ENCODE results near the gene SRRT.
"Not testable (repeated sequence)": the region's sequence is repeated elsewhere in the genome, so short reads cannot be mapped to it uniquely, and the experiment has no call there.

The SRRT gene

GRCh38 chr7:100908512-100908911 lies 33.6 kb downstream of the SRRT start:
- Histone ChIP-seq H3K9me3 (ENCODE audit: control insufficient read depth in 1 of 2, low read length in 2 of 2) (no peaks in the 10 kb centered on the region), H3K36me3 (ENCODE audit: control insufficient read depth in 1 of 2, insufficient read depth in 2 of 2, low read length in 2 of 2) (no peaks in the 10 kb centered on the region), H3K9ac (ENCODE audit: low read depth in 1 of 2, low read length in 2 of 2) (no peak overlapping the region), H3K4me3 (ENCODE audit: low read depth in 1 of 2, low read length in 2 of 2) (no peak overlapping the region), H3K27ac (ENCODE audit: low read depth, low read length) (no peak overlapping the region), H3K27me3 (ENCODE audit: control insufficient read depth in 1 of 2, insufficient read depth in 2 of 2, low read length in 2 of 2) (no peaks in the 10 kb centered on the region), H3K4me1 (ENCODE audit: control insufficient read depth in 1 of 2, insufficient read depth in 2 of 2, low read length in 2 of 2) (peaks cover under 1 to 4% of the 10 kb centered on the region in 2 donors)

- not testable (repeated sequence) for H3K4me3 ChIP-seq (ENCODE audit: low read depth in 1 of 2, low read length in 2 of 2); H3K36me3 ChIP-seq (ENCODE audit: control insufficient read depth in 1 of 2, insufficient read depth in 2 of 2, low read length in 2 of 2); H3K9ac ChIP-seq (ENCODE audit: low read depth in 1 of 2, low read length in 2 of 2); H3K27ac ChIP-seq (ENCODE audit: low read depth, low read length); H3K27me3 ChIP-seq (ENCODE audit: control insufficient read depth in 1 of 2, insufficient read depth in 2 of 2, low read length in 2 of 2); H3K9me3 ChIP-seq (ENCODE audit: control insufficient read depth in 1 of 2, low read length in 2 of 2)
- H3K4me1 ChIP-seq (ENCODE audit: control insufficient read depth in 1 of 2, insufficient read depth in 2 of 2, low read length in 2 of 2) = peaks cover 10 to 14% of the 10 kb centered on the region in 2 donors
Measured at GRCh38 chr7:100910443-100910842, 35.5 kb downstream of the SRRT start.

GRCh38 chr7:100911484-100911883 lies 36.6 kb downstream of the SRRT start:
- H3K4me3 ChIP-seq (ENCODE audit: low read depth in 1 of 2, low read length in 2 of 2) = no peak overlapping the region
- no peaks in the 10 kb centered on the region for H3K36me3 ChIP-seq (ENCODE audit: control insufficient read depth in 1 of 2, insufficient read depth in 2 of 2, low read length in 2 of 2)
- H3K4me1 ChIP-seq (ENCODE audit: control insufficient read depth in 1 of 2, insufficient read depth in 2 of 2, low read length in 2 of 2) = peaks cover 13 to 14% of the 10 kb centered on the region in 2 donors
- H3K27ac ChIP-seq (ENCODE audit: low read depth, low read length) = peak overlapping the region; percentile 14
- no peak overlapping the region for H3K9ac ChIP-seq (ENCODE audit: low read depth in 1 of 2, low read length in 2 of 2)
- no peaks in the 10 kb centered on the region for H3K27me3 ChIP-seq (ENCODE audit: control insufficient read depth in 1 of 2, insufficient read depth in 2 of 2, low read length in 2 of 2)
- no peaks in the 10 kb centered on the region for H3K9me3 ChIP-seq (ENCODE audit: control insufficient read depth in 1 of 2, low read length in 2 of 2)

- Histone ChIP-seq H3K4me1 (ENCODE audit: control insufficient read depth in 1 of 2, insufficient read depth in 2 of 2, low read length in 2 of 2) (peaks cover 13 to 20% of the 10 kb centered on the region in 2 donors), H3K4me3 (ENCODE audit: low read depth in 1 of 2, low read length in 2 of 2) (no peak overlapping the region), H3K27me3 (ENCODE audit: control insufficient read depth in 1 of 2, insufficient read depth in 2 of 2, low read length in 2 of 2) (no peaks in the 10 kb centered on the region), H3K9me3 (ENCODE audit: control insufficient read depth in 1 of 2, low read length in 2 of 2) (no peaks in the 10 kb centered on the region), H3K36me3 (ENCODE audit: control insufficient read depth in 1 of 2, insufficient read depth in 2 of 2, low read length in 2 of 2) (no peaks in the 10 kb centered on the region), H3K27ac (ENCODE audit: low read depth, low read length) (peak overlapping the region; percentile 61), H3K9ac (ENCODE audit: low read depth in 1 of 2, low read length in 2 of 2) (no peak overlapping the region)
Measured at GRCh38 chr7:100914208-100914878, 39.4 kb downstream of the SRRT start.

- Histone ChIP-seq H3K9me3 (ENCODE audit: control insufficient read depth in 1 of 2, low read length in 2 of 2) (no peaks in the 10 kb centered on the region), H3K9ac (ENCODE audit: low read depth in 1 of 2, low read length in 2 of 2) (no peak overlapping the region), H3K4me1 (ENCODE audit: control insufficient read depth in 1 of 2, insufficient read depth in 2 of 2, low read length in 2 of 2) (peaks cover 13 to 20% of the 10 kb centered on the region in 2 donors), H3K36me3 (ENCODE audit: control insufficient read depth in 1 of 2, insufficient read depth in 2 of 2, low read length in 2 of 2) (no peaks in the 10 kb centered on the region), H3K4me3 (ENCODE audit: low read depth in 1 of 2, low read length in 2 of 2) (no peak overlapping the region), H3K27me3 (ENCODE audit: control insufficient read depth in 1 of 2, insufficient read depth in 2 of 2, low read length in 2 of 2) (no peaks in the 10 kb centered on the region), H3K27ac (ENCODE audit: low read depth, low read length) (no peak overlapping the region)
Measured at GRCh38 chr7:100914879-100915447, 40.1 kb downstream of the SRRT start.

- not testable (repeated sequence) for H3K36me3 ChIP-seq (ENCODE audit: control insufficient read depth in 1 of 2, insufficient read depth in 2 of 2, low read length in 2 of 2); H3K4me1 ChIP-seq (ENCODE audit: control insufficient read depth in 1 of 2, insufficient read depth in 2 of 2, low read length in 2 of 2); H3K9ac ChIP-seq (ENCODE audit: low read depth in 1 of 2, low read length in 2 of 2); H3K27ac ChIP-seq (ENCODE audit: low read depth, low read length); H3K27me3 ChIP-seq (ENCODE audit: control insufficient read depth in 1 of 2, insufficient read depth in 2 of 2, low read length in 2 of 2); H3K4me3 ChIP-seq (ENCODE audit: low read depth in 1 of 2, low read length in 2 of 2); H3K9me3 ChIP-seq (ENCODE audit: control insufficient read depth in 1 of 2, low read length in 2 of 2)
Measured at GRCh38 chr7:100919335-100919734, 44.4 kb downstream of the SRRT start.

GRCh38 chr7:100919779-100920437 lies 45.0 kb downstream of the SRRT start:
- not testable (repeated sequence) for H3K9ac ChIP-seq (ENCODE audit: low read depth in 1 of 2, low read length in 2 of 2); H3K9me3 ChIP-seq (ENCODE audit: control insufficient read depth in 1 of 2, low read length in 2 of 2); H3K36me3 ChIP-seq (ENCODE audit: control insufficient read depth in 1 of 2, insufficient read depth in 2 of 2, low read length in 2 of 2); H3K27me3 ChIP-seq (ENCODE audit: control insufficient read depth in 1 of 2, insufficient read depth in 2 of 2, low read length in 2 of 2); H3K4me1 ChIP-seq (ENCODE audit: control insufficient read depth in 1 of 2, insufficient read depth in 2 of 2, low read length in 2 of 2); H3K4me3 ChIP-seq (ENCODE audit: low read depth in 1 of 2, low read length in 2 of 2); H3K27ac ChIP-seq (ENCODE audit: low read depth, low read length)

GRCh38 chr7:100921039-100921438 lies 46.1 kb downstream of the SRRT start:
- no peak overlapping the region for H3K4me3 ChIP-seq (ENCODE audit: low read depth in 1 of 2, low read length in 2 of 2)
- H3K27ac ChIP-seq (ENCODE audit: low read depth, low read length) = no peak overlapping the region
- H3K9ac ChIP-seq (ENCODE audit: low read depth in 1 of 2, low read length in 2 of 2) = no peak overlapping the region
- no peaks in the 10 kb centered on the region for H3K36me3 ChIP-seq (ENCODE audit: control insufficient read depth in 1 of 2, insufficient read depth in 2 of 2, low read length in 2 of 2)
- no peaks in the 10 kb centered on the region for H3K9me3 ChIP-seq (ENCODE audit: control insufficient read depth in 1 of 2, low read length in 2 of 2)
- H3K4me1 ChIP-seq (ENCODE audit: control insufficient read depth in 1 of 2, insufficient read depth in 2 of 2, low read length in 2 of 2) = peaks cover 3 to 5% of the 10 kb centered on the region in 2 donors
- H3K27me3 ChIP-seq (ENCODE audit: control insufficient read depth in 1 of 2, insufficient read depth in 2 of 2, low read length in 2 of 2) = no peaks in the 10 kb centered on the region

- not testable (repeated sequence) for H3K9ac ChIP-seq (ENCODE audit: low read depth in 1 of 2, low read length in 2 of 2); H3K27ac ChIP-seq (ENCODE audit: low read depth, low read length); H3K9me3 ChIP-seq (ENCODE audit: control insufficient read depth in 1 of 2, low read length in 2 of 2); H3K4me1 ChIP-seq (ENCODE audit: control insufficient read depth in 1 of 2, insufficient read depth in 2 of 2, low read length in 2 of 2); H3K4me3 ChIP-seq (ENCODE audit: low read depth in 1 of 2, low read length in 2 of 2); H3K36me3 ChIP-seq (ENCODE audit: control insufficient read depth in 1 of 2, insufficient read depth in 2 of 2, low read length in 2 of 2); H3K27me3 ChIP-seq (ENCODE audit: control insufficient read depth in 1 of 2, insufficient read depth in 2 of 2, low read length in 2 of 2)
Measured at GRCh38 chr7:100923616-100924015, 48.7 kb downstream of the SRRT start.

- H3K27ac ChIP-seq (ENCODE audit: low read depth, low read length) = no peak overlapping the region
- no peak overlapping the region for H3K9ac ChIP-seq (ENCODE audit: low read depth in 1 of 2, low read length in 2 of 2)
- H3K27me3 ChIP-seq (ENCODE audit: control insufficient read depth in 1 of 2, insufficient read depth in 2 of 2, low read length in 2 of 2) = no peaks in the 10 kb centered on the region
- H3K9me3 ChIP-seq (ENCODE audit: control insufficient read depth in 1 of 2, low read length in 2 of 2) = no peaks in the 10 kb centered on the region
- H3K4me1 ChIP-seq (ENCODE audit: control insufficient read depth in 1 of 2, insufficient read depth in 2 of 2, low read length in 2 of 2) = no peaks in the 10 kb centered on the region
- no peak overlapping the region for H3K4me3 ChIP-seq (ENCODE audit: low read depth in 1 of 2, low read length in 2 of 2)
- no peaks in the 10 kb centered on the region for H3K36me3 ChIP-seq (ENCODE audit: control insufficient read depth in 1 of 2, insufficient read depth in 2 of 2, low read length in 2 of 2)
Measured at GRCh38 chr7:100929808-100930174, 54.9 kb downstream of the SRRT start.
